K562 (cell line): Measurements from ENCODE around the gene NOL4L. TPM values are rescaled to one million over a fixed set of nuclear protein-coding genes. Genes with fewer than 3 reads are reported as not detected.

Experiments used
- ATAC-seq: fragments of 200-7000 bp; cut with Tn5 transposase; 3 replicates; pipeline ENCODE4 v1.9.1; 2020; ENCODE audit warnings: moderate library complexity
- BruUV-seq: library from RNA; stranded (reverse); fragments of 400-500 nt; replicated peaks from 2 replicates; lab custom pipeline; 2021; lab: Mats Ljungman, UMichigan
- CTCF ChIA-PET: fragments of 300-600 bp; formaldehyde crosslinking; extraction: SDS; loops from one replicate; lab custom pipeline; 2021; ENCODE audit warnings: low intra/inter-chr PET ratio; lab: Yijun Ruan, JAX
- POLR2A ChIA-PET: fragments of 300-600, 350-650 bp; sonication (Branson Sonifier 250); formaldehyde crosslinking; extraction: SDS; loops from one replicate; lab custom pipeline; 2021; ENCODE audit warnings: antibody characterized with exemption, inconsistent platforms; lab: Yijun Ruan, JAX
- DNase-seq, 4 experiments: peaks; one replicate each; pipeline versions ENCODE4 v3.0.0 to v3.0.0-alpha.2; 2011 to 2018; ENCODE audit warnings: low spot score in 3 of 4, mixed read lengths in 3 of 4; ENCODE audit errors: extremely low read depth in 1 of 4
- FAIRE-seq: peaks from 2 replicates; lab custom pipeline; 2011; peaks lifted over from hg19 to GRCh38; lab: Jason Lieb, UNC
- H2AFZ ChIP-seq: 2 replicates; pipeline ENCODE4 v1.6.0; 2011; ENCODE audit warnings: low read depth, low read length, control low read depth, inconsistent platforms
- H3K27ac ChIP-seq: fragments of 200-600 bp; 3 replicates; pipeline ENCODE4 v1.8.0; 2011; ENCODE audit warnings: low read depth, mild to moderate bottlenecking, control low read depth, inconsistent platforms, low read length, moderate library complexity, mixed read lengths; ENCODE audit errors: extremely low read depth
- H3K27me3 ChIP-seq, 2 experiments: fragments of 300-600 bp in 1 of 2; 2 replicates in 1 of 2; 3 replicates in 1 of 2; pipeline versions ENCODE4 v1.6.0 to v1.8.0; 2011; ENCODE audit warnings: inconsistent platforms in 2 of 2, low read length in 2 of 2, mild to moderate bottlenecking in 1 of 2, mixed read lengths in 1 of 2, moderate library complexity in 1 of 2; ENCODE audit not compliant: control insufficient read depth in 2 of 2, insufficient read depth in 2 of 2
- H3K36me3 ChIP-seq: fragments of 300-600 bp; 3 replicates; pipeline ENCODE4 v1.8.0; 2011; ENCODE audit warnings: mild to moderate bottlenecking, low read length, inconsistent platforms; ENCODE audit not compliant: control insufficient read depth, insufficient read depth
- H3K4me1 ChIP-seq, 2 experiments: fragments of 200-600 bp in 1 of 2; replicated peaks in 1 of 2; 2 replicates in 1 of 2; 3 replicates in 1 of 2; pipeline versions ENCODE4 v1.5.1 to v1.8.0; 2011; ENCODE audit warnings: inconsistent platforms in 2 of 2, low read length in 2 of 2, mild to moderate bottlenecking in 1 of 2, mixed read lengths in 1 of 2, moderate library complexity in 1 of 2; ENCODE audit not compliant: control insufficient read depth in 2 of 2, insufficient read depth in 2 of 2
- H3K4me2 ChIP-seq: 2 replicates; pipeline ENCODE4 v1.6.1; 2011; ENCODE audit warnings: low read length, control low read depth, inconsistent platforms, mixed read lengths; ENCODE audit not compliant: insufficient read depth
- H3K4me3 ChIP-seq: fragments of 200-600 bp; sonication (generic), shearing (Covaris generic); 2 replicates; pipeline ENCODE4 v1.5.1; 2016; ENCODE audit warnings: control low read depth, inconsistent platforms
- H3K79me2 ChIP-seq: fragments of 200-600 bp; 3 replicates; pipeline ENCODE4 v1.8.0; 2011; ENCODE audit warnings: low read length, inconsistent platforms; ENCODE audit not compliant: control insufficient read depth, insufficient read depth
- H3K9ac ChIP-seq, 2 experiments: 2 replicates each; pipeline versions ENCODE4 v1.6.0 to v1.6.1; 2011; ENCODE audit warnings: low read depth in 2 of 2, low read length in 2 of 2, control low read depth in 1 of 2, inconsistent platforms in 1 of 2, mild to moderate bottlenecking in 1 of 2, mixed read lengths in 1 of 2; ENCODE audit not compliant: insufficient read depth in 1 of 2
- H3K9me1 ChIP-seq: one replicate; pipeline ENCODE4 v1.6.0; 2011; ENCODE audit warnings: inconsistent platforms, mild to moderate bottlenecking, low read length, moderate library complexity; ENCODE audit not compliant: control insufficient read depth, insufficient read depth
- H3K9me3 ChIP-seq: replicated peaks from 2 replicates; pipeline ENCODE4 v1.5.1; 2011; ENCODE audit warnings: low read depth, low read length, inconsistent platforms; ENCODE audit not compliant: control insufficient read depth, insufficient read depth
- H4K20me1 ChIP-seq: replicated peaks from 2 replicates; pipeline ENCODE4 v1.6.1; 2011; ENCODE audit warnings: low read length, inconsistent platforms, mixed read lengths; ENCODE audit not compliant: control insufficient read depth, insufficient read depth
- GTF2A2 ChIP-seq: IDR thresholded peaks from 2 replicates; pipeline ENCODE4 v1.6.1; 2016; ENCODE audit warnings: mild to moderate bottlenecking, missing genetic modification characterization, missing compliant biosample characterization
- NFE2 ChIP-seq: IDR thresholded peaks from 2 replicates; pipeline ENCODE4 v1.6.1; 2014; ENCODE audit warnings: antibody characterized with exemption, low read depth
- NRF1 ChIP-seq, 2 experiments: fragments of 450-650 bp; IDR thresholded peaks in 1 of 2; conservative IDR thresholded peaks in 1 of 2; 2 replicates each; pipeline ENCODE4 v1.6.1; 2014; ENCODE audit warnings: mild to moderate bottlenecking in 2 of 2
- PTRF ChIP-seq: fragments of 450-650 bp; IDR thresholded peaks from 2 replicates; pipeline ENCODE4 v1.6.1; 2016; ENCODE audit warnings: mild to moderate bottlenecking, missing genetic modification characterization, missing compliant biosample characterization
- RCOR1 ChIP-seq, 2 experiments: IDR thresholded peaks; 2 replicates each; pipeline ENCODE4 v1.6.1; 2012; ENCODE audit warnings: low read depth in 2 of 2, low read length in 2 of 2, borderline replicate concordance in 1 of 2, improper control_type of control experiment in 1 of 2
- TSC22D4 ChIP-seq: fragments of 450-650 bp; IDR thresholded peaks from 2 replicates; pipeline ENCODE4 v1.6.1; 2016; ENCODE audit warnings: missing genetic modification characterization, missing biosample characterization, control low read depth
- U2AF2 ChIP-seq: fragments of 200-400 bp; formaldehyde crosslinking; optimal IDR thresholded peaks from 2 replicates; pipeline ENCODE3; 2017; ENCODE audit warnings: low read depth, mild to moderate bottlenecking, low read length
- USF1 ChIP-seq: sonication (generic); formaldehyde crosslinking; IDR thresholded peaks from 2 replicates; pipeline ENCODE4 v1.9.0; 2022; ENCODE audit warnings: mild to moderate bottlenecking, missing genetic modification reagents
- ZMIZ1 ChIP-seq, 2 experiments: fragments of 150-350 bp in 1 of 2; IDR thresholded peaks; 2 replicates each; pipeline ENCODE4 v1.6.1; 2012 to 2016; ENCODE audit warnings: low read depth in 2 of 2, low read length in 2 of 2, mild to moderate bottlenecking in 1 of 2, moderate library complexity in 1 of 2
- ZNF239 ChIP-seq: fragments of 250-450 bp; sonication (Bioruptor Pico); IDR thresholded peaks from 2 replicates; pipeline ENCODE4 v1.4.0; 2020; ENCODE audit warnings: mild to moderate bottlenecking
- WGBS: fragments of 100-300 bp; shearing (Covaris generic); methylation state at CpG from one replicate; pipeline ENCODE4 v1.1.6; 2016; ENCODE audit warnings: low coverage, mixed read lengths; ENCODE audit not compliant: insufficient coverage; ENCODE audit errors: missing lambda C conversion rate; 5-methylcytosine and 5-hydroxymethylcytosine counted together
- in situ Hi-C: fragments of 300-500 bp; cut with MboI; formaldehyde crosslinking; loops from 4 replicates; pipeline ENCODE4 v1.15.0; 2018; ENCODE audit warnings: inconsistent platforms, mixed read lengths
- intact Hi-C: fragments of 100-400 bp; cut with micrococcal nuclease; formaldehyde crosslinking; loops from 2 replicates; pipeline ENCODE4 v1.14.2; 2022
- polyA plus RNA-seq, 8 experiments: library from polyadenylated mRNA; depleted of rRNA in 4 of 8; stranded (reverse) in 5 of 8; unstranded in 3 of 8; fragments of >200 nt; fragmentation: Nextera tagmentation in 2 of 8; fragmentation: Illumina TruSeq in 1 of 8; extraction: Ambion mirVana in 2 of 8; extraction: Trizol in 1 of 8; gene quantifications; 2 replicates each; pipeline versions ENCODE4 v1.2.1 to v1.2.3, GENCODE V29; 2011 to 2014; ENCODE audit warnings: inconsistent platforms in 1 of 8, missing spikeins in 1 of 8
- total RNA-seq, 7 experiments: library from RNA; depleted of rRNA in 6 of 7; stranded (reverse); fragments of >200 nt in 6 of 7; fragmentation: Illumina TruSeq in 2 of 7; extraction: Trizol in 2 of 7; gene quantifications; 2 replicates each; pipeline versions ENCODE4 v1.2.1 to v1.2.3, GENCODE V29; 2011 to 2021; ENCODE audit warnings: low replicate concordance in 1 of 7

The NOL4L gene
- total and polyA plus RNA-seq, 9 of the 15 experiments (the other 6 are each of a cell fraction or from before 2014, with no cell fraction given): 5.1 to 36.2 (median 13.6) TPM

- ChIA-PET CTCF (no interaction called here), POLR2A (interaction anchor here (0.7 kb wide), 1 partner anchor 10 kb away, joined by 3 read pairs; no protein-coding TSS in a partner anchor)
- intact Hi-C loops (no loop called here), in situ Hi-C loops (no loop called here)
- Histone ChIP-seq H3K79me2 (peaks cover 19% of the 10 kb centered on the region), H3K4me1 (peaks cover 10 to 42% of the 10 kb centered on the region in 2 experiments; a peak in 4 of 5 replicates), H3K36me3 (peaks cover 59% of the 10 kb centered on the region; the same call in 1 of the 3 replicates), H3K9ac (peak overlapping the region in 1 of 2 experiments; percentile 31; a peak in 2 of 4 replicates), H4K20me1 (no peaks in the 10 kb centered on the region; the same call in 1 of the 2 replicates), H3K27me3 (no peaks in the 10 kb centered on the region), H3K9me3 (no peaks in the 10 kb centered on the region), H3K4me2 (no peak overlapping the region), H3K4me3 (no peak overlapping the region), H3K27ac (no peak overlapping the region), H2AFZ (no peak overlapping the region), H3K9me1 (peaks cover 3% of the 10 kb centered on the region)
- 91% methylated on average over 5 of the region's 5 CpGs for WGBS
- ATAC-seq (no peak), FAIRE-seq (no peak), DNase-seq (no peak)
- TF ChIP-seq ZMIZ1 (IDR thresholded peaks at IDR 0.05; ENCODE audit: low read depth in 2 of 2, low read length in 2 of 2): no peak
- no peak for TF ChIP-seq NRF1 (conservative IDR thresholded peaks at IDR 0.05 in 1 of 2, IDR thresholded peaks at IDR 0.05 in 1 of 2)
- no peak for TF ChIP-seq USF1 (CRISPR knock-in tag)
- no peak for TF ChIP-seq ZNF239
- no peak for TF ChIP-seq U2AF2
- no peak for TF ChIP-seq GTF2A2 (tag)
- no peak for TF ChIP-seq PTRF (tag)
- TF ChIP-seq RCOR1 (IDR thresholded peaks at IDR 0.05; ENCODE audit: borderline replicate concordance in 1 of 2, low read depth in 2 of 2, low read length in 2 of 2): no peak
- TF ChIP-seq TSC22D4 (tag): no peak
- TF ChIP-seq NFE2: no peak
- no TSS peak for BruUV-seq
These were observed 58.1 kb downstream of the NOL4L start for GRCh38 chr20:32527052-32527446.
